ENCODE data around the gene ANGEL2.

Gene ANGEL2

DNA sequence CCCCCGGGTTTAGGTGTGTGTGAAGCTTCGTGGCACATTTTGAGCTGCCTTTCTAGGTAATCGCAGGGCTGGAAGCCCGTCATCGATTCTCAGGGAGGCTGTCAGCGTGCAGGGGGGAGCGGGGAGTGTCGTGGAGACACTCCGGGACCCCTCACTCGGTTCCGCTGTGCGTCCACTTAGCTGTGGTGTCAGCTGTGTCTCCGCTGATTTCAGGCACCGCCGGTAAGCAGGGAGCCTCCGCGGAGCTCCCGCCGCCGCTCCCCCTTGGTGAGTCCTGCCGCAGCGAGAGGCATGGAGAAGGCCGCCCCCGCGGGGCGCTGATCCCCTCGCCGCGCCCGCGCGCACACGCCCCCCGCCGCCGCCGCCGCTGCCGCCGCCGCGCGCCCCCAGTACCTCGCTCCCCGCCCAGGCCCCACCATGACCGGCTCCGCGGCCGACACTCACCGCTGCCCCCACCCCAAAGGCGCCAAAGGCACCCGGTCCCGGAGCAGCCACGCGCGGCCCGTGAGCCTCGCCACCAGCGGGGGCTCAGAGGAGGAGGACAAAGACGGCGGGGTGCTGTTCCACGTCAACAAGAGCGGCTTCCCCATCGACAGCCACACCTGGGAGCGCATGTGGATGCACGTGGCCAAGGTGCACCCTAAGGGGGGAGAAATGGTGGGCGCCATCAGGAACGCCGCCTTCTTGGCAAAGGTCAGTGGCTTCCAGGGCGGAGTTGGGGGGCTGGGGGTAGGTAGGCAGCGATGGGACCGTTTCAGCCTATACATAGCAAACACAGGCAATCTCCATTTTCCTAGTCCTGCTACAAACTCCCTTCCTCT, 64.3 kb downstream of the ANGEL2 start:
- DNase-seq (ENCODE audit: low read depth), result no peak

DNA sequence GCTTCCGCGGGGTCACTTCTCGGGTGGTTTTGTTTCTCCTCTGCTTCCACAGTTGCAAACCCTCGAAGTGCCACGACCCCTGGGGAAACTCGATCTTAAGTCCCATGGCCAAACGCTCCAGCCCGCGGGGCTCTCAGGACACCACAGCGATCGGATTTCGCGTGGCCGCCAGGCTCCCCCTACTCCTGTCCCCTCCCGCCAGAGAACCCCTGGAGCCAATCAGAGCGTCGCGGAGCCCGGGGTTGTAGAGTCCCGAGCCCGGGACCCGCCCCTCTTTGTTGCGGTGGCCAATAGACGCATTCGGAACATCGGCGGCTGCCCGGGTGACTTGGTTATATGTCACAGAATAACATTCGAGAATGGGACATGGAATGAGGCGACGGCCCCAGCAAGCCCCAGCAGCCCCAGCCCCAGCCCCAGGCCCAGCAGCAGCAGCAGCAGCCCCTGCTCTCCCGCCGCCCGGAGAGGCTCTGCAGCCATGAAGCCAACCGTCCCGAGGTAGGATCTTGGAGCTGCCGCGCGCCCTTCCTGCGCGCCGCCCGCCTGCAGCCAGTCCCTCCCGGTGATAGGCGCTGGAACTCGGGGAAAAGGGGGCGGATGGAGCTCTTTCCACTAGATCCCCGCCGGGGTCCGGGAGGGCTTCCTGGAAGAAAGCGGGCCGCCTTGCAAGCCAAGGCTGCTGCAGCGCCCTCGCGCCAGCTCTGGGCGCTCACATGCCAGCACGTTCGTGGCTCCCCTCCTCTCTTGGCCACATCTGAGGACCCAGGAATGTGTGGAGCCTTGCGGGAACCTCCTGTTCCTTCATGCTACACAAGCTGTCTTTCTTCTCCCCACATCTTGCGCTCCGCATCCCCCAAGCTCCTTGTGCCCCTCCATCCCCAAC, 65.2 kb downstream of the ANGEL2 start, which contains the start of gene VASH2:
Gene VASH2 (plus strand): TSS at position 299 of the 883 bp plus-strand sequence. CDS start 1,002 bp downstream, outside the sequence.
- DNase-seq (ENCODE audit: low read depth), result peak; percentile 15

DNA sequence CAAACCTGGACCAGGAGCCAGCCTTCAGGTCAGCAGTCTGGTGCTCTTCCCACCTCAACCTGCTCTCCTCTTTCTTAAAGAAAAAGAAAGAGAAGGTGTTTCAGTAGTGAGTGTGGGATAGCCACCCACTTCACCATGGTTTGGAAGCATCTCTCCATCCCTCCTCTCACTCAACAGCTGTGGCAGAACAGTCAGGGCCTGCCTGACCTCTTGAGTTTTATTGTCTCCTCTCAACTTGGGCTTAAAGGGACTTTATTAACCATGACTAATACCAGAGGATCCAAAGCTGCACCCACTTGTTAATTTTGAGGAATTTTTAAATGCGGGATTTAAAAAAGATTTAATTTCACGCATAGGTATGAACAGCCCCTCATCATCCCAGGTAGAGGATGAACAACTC, 65.9 kb downstream of the ANGEL2 start:
- no peak for DNase-seq (ENCODE audit: low read depth)

DNA sequence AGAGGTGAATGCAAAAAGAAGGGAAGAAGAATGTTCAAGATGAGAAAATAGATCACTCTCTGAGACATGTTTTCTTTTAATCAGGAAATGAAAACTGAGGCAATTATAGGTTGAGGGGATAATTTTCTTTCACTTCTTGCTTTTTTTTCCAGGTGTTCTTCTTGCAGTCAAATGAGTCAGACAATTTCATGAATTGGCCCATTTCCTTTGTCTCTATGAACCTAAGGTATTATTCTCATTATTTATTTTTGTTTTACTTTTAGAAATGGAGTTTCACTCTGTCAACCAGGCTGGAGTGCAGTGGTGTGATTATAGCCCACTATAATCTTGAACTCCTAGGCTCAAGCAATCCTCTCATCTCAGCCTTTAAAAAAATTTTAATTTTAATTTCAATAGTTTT, 68.8 kb downstream of the ANGEL2 start:
- DNase-seq (ENCODE audit: low read depth), result no peak

DNA sequence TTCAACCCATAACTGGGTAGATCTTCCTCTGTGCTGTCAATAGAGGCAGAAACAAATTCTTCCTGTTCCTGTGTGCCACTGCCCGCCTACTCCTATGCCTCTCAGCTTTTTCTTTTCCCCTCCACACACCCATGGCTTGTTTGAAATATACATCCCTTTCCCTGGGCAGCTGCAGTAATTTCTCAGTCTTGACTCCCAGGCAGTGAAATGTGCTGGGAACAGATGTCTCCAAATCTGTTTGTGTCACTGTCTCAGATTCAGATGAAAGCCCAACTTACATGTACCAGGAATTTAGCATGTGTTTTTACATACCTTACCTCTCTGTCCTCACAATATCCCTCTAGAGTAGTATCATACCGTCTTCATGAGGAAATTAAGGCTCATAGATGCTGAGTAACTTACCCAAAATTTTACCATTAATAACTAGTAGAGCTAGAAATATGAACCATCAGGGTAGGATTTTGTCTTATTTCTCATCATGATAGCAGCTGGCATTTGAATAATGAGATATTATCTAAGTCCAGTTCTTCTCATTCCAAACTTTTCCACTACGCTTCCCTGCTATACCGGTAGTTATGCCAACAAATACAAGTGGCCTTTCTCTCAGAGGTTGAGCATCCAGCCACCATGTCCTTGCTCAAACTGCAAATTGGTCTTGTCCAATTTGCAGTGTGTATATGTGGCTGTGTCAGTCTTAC, 70.1 kb downstream of the ANGEL2 start:
- DNase-seq (ENCODE audit: low read depth), result no peak

DNA sequence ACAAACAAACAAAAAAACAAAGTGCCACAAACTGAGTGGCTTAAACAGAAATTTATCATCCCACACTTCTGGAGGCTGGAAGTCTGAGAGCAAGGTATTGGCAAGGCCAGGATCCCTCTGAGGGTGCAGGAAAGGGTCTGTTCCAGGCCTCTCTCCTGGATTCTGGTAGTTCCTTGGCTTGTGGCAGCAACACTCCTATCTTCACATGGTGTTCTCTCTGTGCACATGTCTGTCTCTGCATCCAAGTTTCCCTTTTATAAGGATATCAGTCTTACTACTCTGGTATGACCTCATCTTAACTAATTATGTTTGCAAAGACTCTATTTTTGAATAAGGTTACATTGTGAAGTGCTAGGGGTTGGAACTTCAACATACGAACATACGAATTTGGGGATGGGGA, 70.6 kb downstream of the ANGEL2 start:
- DNase-seq (ENCODE audit: low read depth), result no peak

DNA sequence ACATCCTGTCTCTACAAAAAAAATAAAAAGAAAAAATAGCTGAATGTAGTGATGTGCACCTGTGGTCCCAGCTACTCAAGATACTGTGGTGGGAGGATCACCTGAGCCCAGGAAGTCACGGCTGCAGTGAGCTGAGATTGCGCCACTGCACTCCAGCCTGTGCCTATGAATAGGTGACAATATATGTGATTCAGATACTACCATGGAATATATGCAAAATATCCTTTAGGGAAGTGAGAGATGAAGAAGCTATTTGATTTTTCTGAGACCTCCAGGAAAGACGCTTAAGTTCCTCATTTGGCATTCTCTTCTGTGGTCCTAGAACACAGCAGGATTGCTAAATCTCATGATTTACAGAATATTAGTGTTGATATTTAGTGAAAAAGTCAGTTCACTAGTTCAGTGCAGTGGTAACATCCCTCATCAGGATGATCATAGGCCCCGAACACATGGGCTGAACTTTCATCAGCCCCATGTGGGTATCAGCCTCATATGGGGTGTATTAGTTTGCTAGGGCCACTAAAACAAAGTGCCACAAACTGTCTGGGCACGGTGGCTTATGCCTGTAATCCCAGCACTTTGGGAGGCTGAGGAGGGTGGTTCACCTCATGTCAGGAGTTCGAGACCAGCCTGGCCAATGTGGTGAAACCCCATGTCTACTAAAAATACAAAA, 71.3 kb downstream of the ANGEL2 start:
- no peak for DNase-seq (ENCODE audit: low read depth)

DNA sequence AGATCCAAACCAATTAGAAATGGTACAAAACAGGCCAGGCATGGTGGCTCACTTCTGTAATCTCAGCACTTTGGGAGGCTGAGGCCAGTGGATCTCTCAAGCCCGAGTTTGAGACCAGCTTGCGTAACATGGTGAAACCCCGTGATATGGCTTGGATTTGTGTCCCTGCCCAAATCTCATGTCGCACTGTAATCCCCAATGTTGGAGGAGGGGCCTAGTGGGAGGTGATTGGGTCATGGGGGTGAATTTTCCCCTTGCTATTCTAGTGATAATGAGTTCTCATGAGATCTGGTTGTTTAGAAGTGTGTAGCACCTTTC, 72.3 kb downstream of the ANGEL2 start:
- DNase-seq (ENCODE audit: low read depth), result no peak

DNA sequence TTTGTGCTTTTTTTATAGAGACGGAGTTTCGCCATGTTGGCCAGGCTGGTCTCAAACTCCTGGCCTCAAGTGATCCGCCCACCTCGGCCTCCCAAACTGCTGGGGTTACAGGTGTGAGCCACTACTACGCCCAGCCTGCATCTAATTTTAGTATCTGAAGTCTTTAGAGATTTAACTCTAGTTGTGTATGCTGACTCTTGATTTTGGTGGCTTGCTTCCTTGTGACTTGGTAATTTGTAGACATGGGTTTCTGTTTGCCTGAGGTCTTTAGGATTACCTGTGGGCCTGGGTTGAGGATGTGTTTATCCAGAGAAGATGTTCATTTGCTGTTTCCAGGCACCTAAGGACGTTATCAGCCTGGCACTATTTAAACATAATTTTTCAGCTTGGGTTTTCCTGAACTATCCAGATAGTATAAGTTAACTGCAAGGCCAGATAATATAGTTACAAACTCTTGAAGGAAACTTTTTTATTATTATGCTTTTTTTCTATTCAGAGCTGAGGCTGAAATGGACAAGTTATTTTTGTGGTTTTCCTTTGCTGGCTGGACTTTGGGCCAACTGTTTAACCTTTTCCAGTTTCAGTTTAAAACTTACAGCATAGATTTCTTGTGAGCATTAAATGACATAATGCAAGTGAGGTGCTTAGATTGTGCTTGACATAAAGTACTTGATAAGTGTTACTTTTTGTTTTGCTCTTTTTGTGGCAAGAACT, 72.8 kb downstream of the ANGEL2 start:
- no peak for DNase-seq (ENCODE audit: low read depth)

All from T follicular helper cell (primary cell).